Tibial nerve (tissue), 4 donors: ENCODE data around the gene RAB35. TPM values are rescaled to one million over a fixed set of nuclear protein-coding genes. Genes with fewer than 3 reads are reported as not detected.

Source experiments
- DNase-seq, 2 donors: peaks; one replicate each; pipeline ENCODE4 v3.0.0-alpha.2; 2019; ENCODE audit warnings: low spot score in 2 of 2
- H3K27ac ChIP-seq, 4 donors: fragments of 200-600 bp; sonication (generic) in 3 of 4; one replicate each; pipeline ENCODE4 v1.5.1; 2017 to 2019; ENCODE audit warnings: mild to moderate bottlenecking in 1 of 4
- H3K27me3 ChIP-seq, 2 donors: fragments of 200-600 bp; sonication (generic) in 1 of 2; one replicate each; pipeline versions ENCODE4 v1.5.1 to v1.6.0; 2017 to 2019
- H3K36me3 ChIP-seq, 3 donors: fragments of 200-600 bp; sonication (generic); one replicate each; pipeline ENCODE4 v1.5.1; 2018 to 2019
- H3K4me1 ChIP-seq, 4 donors: fragments of 200-600 bp; sonication (generic) in 3 of 4; one replicate each; pipeline ENCODE4 v1.5.1; 2017 to 2019
- H3K4me3 ChIP-seq, 4 donors: fragments of 200-600 bp; sonication (generic) in 3 of 4; one replicate each; pipeline ENCODE4 v1.5.1; 2017 to 2019; ENCODE audit warnings: mild to moderate bottlenecking in 1 of 4, moderate library complexity in 1 of 4
- H3K9me3 ChIP-seq, 4 donors: fragments of 200-600 bp; sonication (generic) in 3 of 4; one replicate each; pipeline ENCODE4 v1.5.1; 2017 to 2019
- EP300 ChIP-seq, 2 donors: sonication (generic); formaldehyde crosslinking; IDR thresholded peaks; one replicate each; pipeline ENCODE4 v1.6.1; 2017; ENCODE audit warnings: antibody characterized with exemption in 2 of 2, mild to moderate bottlenecking in 1 of 2
- POLR2A ChIP-seq, 2 donors: fragments of 450-650 bp; IDR thresholded peaks; one replicate each; pipeline ENCODE4 v1.6.1; 2017; ENCODE audit warnings: antibody characterized with exemption in 2 of 2, mild to moderate bottlenecking in 2 of 2, moderate library complexity in 2 of 2
- WGBS, 2 donors: methylation state at CpG; one replicate each; pipeline ENCODE4 v1.1.5; 2018; 5-methylcytosine and 5-hydroxymethylcytosine counted together
- total RNA-seq, 4 donors: library from RNA; depleted of rRNA; stranded (reverse); fragments of >200 nt; gene quantifications; one replicate each; pipeline ENCODE4 v1.1.0, GENCODE V29; 2016
- TF ChIP-seq, protein P1 (sequence below), 5 experiments: fragments of 200-600 bp in 3 of 5; fragments of 450-650 bp in 2 of 5; sonication (generic) in 3 of 5; IDR thresholded peaks; one replicate each; pipeline ENCODE4 v1.5.1; 2016 to 2019; ENCODE audit warnings: antibody characterized with exemption in 5 of 5, mild to moderate bottlenecking in 3 of 5, moderate library complexity in 2 of 5

The RAB35 gene
- total RNA-seq, 4 donors from 2014 or later = 22.8 to 30.8 (median 26.2) TPM

DNA sequence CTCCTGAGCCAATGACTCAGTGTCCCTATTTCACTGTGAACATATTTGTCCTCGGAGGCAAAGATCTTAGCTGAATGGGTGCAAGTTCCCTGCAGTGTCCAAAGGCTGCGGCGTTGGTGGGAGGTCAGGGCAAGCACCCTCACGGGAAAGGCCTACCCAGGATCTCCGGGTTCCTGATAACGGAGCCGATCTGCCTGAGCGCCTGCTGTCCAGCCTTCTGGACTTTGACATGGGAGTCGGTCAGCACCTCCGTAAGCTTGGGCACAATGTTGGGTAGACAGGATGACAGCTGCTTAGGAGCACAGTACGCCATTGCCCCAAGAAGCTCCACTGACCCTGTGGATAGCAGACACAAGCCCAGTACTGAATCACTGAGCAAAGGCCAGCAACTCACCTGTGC lies 31.5 kb upstream of the RAB35 start:
- 89 to 91% methylated on average over 9 to 11 of the region's 11 CpGs for WGBS, 2 donors
- Histone ChIP-seq H3K4me3 (no peak overlapping the region), H3K27ac (no peak overlapping the region), H3K9me3 (no peaks in the 10 kb centered on the region), H3K4me1 (no peaks in the 10 kb centered on the region), H3K36me3 (peaks cover 10 to 97% (median 50%) of the 10 kb centered on the region in 3 donors), H3K27me3 (no peaks in the 10 kb centered on the region)
- TF ChIP-seq, protein P1, sequence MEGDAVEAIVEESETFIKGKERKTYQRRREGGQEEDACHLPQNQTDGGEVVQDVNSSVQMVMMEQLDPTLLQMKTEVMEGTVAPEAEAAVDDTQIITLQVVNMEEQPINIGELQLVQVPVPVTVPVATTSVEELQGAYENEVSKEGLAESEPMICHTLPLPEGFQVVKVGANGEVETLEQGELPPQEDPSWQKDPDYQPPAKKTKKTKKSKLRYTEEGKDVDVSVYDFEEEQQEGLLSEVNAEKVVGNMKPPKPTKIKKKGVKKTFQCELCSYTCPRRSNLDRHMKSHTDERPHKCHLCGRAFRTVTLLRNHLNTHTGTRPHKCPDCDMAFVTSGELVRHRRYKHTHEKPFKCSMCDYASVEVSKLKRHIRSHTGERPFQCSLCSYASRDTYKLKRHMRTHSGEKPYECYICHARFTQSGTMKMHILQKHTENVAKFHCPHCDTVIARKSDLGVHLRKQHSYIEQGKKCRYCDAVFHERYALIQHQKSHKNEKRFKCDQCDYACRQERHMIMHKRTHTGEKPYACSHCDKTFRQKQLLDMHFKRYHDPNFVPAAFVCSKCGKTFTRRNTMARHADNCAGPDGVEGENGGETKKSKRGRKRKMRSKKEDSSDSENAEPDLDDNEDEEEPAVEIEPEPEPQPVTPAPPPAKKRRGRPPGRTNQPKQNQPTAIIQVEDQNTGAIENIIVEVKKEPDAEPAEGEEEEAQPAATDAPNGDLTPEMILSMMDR (IDR thresholded peaks at IDR 0.05) = no peak
- TF ChIP-seq EP300 (IDR thresholded peaks at IDR 0.05) (no peak), POLR2A (IDR thresholded peaks at IDR 0.05) (no peak)
- no peak for DNase-seq

DNA sequence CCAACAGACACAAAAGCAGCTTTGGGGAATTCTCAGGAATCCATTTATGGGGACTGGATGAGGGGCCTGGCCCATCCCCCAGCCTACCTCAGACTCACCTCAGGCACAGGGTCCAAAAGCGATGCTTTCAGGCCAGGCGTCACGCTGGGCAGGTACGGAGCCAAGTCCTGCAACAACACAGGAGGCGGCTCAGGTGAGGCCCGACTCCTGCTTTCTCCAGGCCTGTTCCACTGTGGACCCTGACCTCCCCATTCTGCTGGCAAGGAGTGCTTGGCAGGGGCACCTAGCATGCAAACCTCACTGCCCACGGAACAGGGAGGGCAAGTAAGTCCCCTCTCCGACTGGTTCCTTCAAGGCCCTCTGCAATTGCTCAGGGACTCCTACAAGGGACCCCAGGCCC lies 28.6 kb upstream of the RAB35 start:
- TF ChIP-seq EP300 (IDR thresholded peaks at IDR 0.05) = no peak
- TF ChIP-seq, protein P1 (IDR thresholded peaks at IDR 0.05) = no peak
- TF ChIP-seq POLR2A (IDR thresholded peaks at IDR 0.05) = no peak
- DNase-seq = no peak
- no peak overlapping the region for H3K4me3 ChIP-seq
- H3K27ac ChIP-seq = no peak overlapping the region
- H3K36me3 ChIP-seq = peaks cover 8 to 100% (median 63%) of the 10 kb centered on the region in 3 donors
- H3K27me3 ChIP-seq = no peaks in the 10 kb centered on the region
- no peaks in the 10 kb centered on the region for H3K4me1 ChIP-seq
- 92 to 98% methylated on average over 8 of the region's 8 CpGs for WGBS, 2 donors
- H3K9me3 ChIP-seq = no peaks in the 10 kb centered on the region

- peaks cover 4 to 100% (median 55%) of the 10 kb centered on the region in 3 donors for H3K36me3 ChIP-seq
- no peak for DNase-seq
- 96 to 97% methylated on average over 8 to 11 of the region's 11 CpGs for WGBS, 2 donors
Measured at GRCh38 chr12:120144215-120144614, 27.7 kb upstream of the RAB35 start.

DNA sequence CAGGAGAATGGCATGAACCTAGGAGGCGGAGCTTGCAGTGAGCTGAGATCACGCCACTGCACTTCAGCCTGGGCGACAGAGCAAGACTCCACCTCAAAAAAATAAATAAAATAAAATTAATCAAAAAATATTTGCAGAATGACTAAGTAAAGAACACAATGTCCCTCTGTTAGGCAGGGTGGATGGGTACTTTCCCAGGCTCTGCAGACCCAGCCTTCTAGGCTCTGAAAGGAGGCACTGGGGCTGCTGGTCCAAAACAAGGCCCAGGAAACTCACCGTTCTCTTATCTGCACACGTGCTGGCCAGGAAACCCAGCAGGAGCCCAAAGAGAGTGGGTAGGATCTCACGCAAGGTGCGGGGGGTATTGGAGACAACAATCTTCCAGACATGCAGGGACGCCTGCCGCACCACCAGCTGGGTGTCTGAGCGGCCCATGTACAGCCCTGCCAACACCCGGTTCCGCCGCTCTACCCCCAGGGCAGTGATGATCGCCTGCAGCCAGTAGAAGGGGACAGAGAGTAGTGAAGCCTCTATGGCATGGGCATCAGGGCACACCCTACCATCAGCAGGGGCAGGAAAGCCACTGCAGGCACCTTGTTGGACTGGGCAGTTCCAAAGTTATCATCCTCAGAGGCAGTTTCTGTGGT lies 25.8 kb upstream of the RAB35 start:
- DNase-seq = no peak
- WGBS, 2 donors = 91 to 93% methylated on average over 14 of the region's 14 CpGs
- TF ChIP-seq EP300 (IDR thresholded peaks at IDR 0.05) = no peak
- TF ChIP-seq, protein P1 (IDR thresholded peaks at IDR 0.05) = no peak
- no peak for TF ChIP-seq POLR2A (IDR thresholded peaks at IDR 0.05)
- H3K36me3 ChIP-seq = peaks cover 4 to 100% (median 58%) of the 10 kb centered on the region in 3 donors
- H3K4me3 ChIP-seq = no peak overlapping the region
- H3K27ac ChIP-seq = no peak overlapping the region
- H3K4me1 ChIP-seq = no peaks in the 10 kb centered on the region
- no peaks in the 10 kb centered on the region for H3K9me3 ChIP-seq
- no peaks in the 10 kb centered on the region for H3K27me3 ChIP-seq

More at GRCh38 chr12:120144215-120144614, 27.7 kb upstream of the RAB35 start:
- no peak overlapping the region for H3K4me3 ChIP-seq
- no peaks in the 10 kb centered on the region for H3K9me3 ChIP-seq
- no peak overlapping the region for H3K27ac ChIP-seq
- no peaks in the 10 kb centered on the region for H3K27me3 ChIP-seq
- TF ChIP-seq POLR2A (IDR thresholded peaks at IDR 0.05) = no peak
- TF ChIP-seq, protein P1 (IDR thresholded peaks at IDR 0.05) = no peak
- no peak for TF ChIP-seq EP300 (IDR thresholded peaks at IDR 0.05)
- H3K4me1 ChIP-seq = no peaks in the 10 kb centered on the region

DNA sequence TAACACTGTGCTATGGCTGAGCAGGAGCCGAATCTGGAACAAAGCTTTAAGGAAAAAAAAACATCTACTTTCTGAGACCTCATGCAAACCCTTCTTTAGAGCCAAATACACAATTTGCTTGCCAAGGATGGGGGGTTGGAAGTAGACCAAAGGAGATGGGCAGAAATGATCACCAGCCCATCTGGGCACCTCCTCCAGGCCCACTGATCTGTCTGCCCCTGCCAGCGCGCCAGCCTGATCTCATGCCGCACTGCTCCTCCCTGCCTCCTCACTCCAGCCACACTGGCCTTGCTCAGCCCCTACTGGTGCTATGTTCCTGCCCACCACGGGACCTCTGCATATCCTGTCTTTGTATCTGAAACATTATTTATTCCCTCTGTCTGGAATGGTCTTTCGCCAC lies 24.8 kb upstream of the RAB35 start:
- peaks cover 4 to 100% (median 62%) of the 10 kb centered on the region in 3 donors for H3K36me3 ChIP-seq
- 95 to 98% methylated on average over 6 of the region's 6 CpGs for WGBS, 2 donors
- no peak overlapping the region for H3K4me3 ChIP-seq
- H3K9me3 ChIP-seq = no peaks in the 10 kb centered on the region
- no peak for TF ChIP-seq EP300 (IDR thresholded peaks at IDR 0.05)
- no peak for TF ChIP-seq POLR2A (IDR thresholded peaks at IDR 0.05)
- TF ChIP-seq, protein P1 (IDR thresholded peaks at IDR 0.05) = no peak
- no peaks in the 10 kb centered on the region for H3K27me3 ChIP-seq
- DNase-seq = no peak
- no peaks in the 10 kb centered on the region for H3K4me1 ChIP-seq
- H3K27ac ChIP-seq = no peak overlapping the region
